IPS-18c (cell line): ENCODE measurements around the gene STIP1.

Experiments
- H3K4me3 ChIP-seq: 2 replicates; pipeline ENCODE4 v1.7.0; 2013; ENCODE audit warnings: low read depth, mild to moderate bottlenecking, low read length, moderate library complexity; ENCODE audit not compliant: insufficient read depth
- H3K9me3 ChIP-seq: one replicate; pipeline ENCODE4 v1.6.1; 2013; ENCODE audit warnings: mild to moderate bottlenecking, low read length, moderate library complexity; ENCODE audit not compliant: control insufficient read depth, insufficient read depth

The STIP1 gene

DNA sequence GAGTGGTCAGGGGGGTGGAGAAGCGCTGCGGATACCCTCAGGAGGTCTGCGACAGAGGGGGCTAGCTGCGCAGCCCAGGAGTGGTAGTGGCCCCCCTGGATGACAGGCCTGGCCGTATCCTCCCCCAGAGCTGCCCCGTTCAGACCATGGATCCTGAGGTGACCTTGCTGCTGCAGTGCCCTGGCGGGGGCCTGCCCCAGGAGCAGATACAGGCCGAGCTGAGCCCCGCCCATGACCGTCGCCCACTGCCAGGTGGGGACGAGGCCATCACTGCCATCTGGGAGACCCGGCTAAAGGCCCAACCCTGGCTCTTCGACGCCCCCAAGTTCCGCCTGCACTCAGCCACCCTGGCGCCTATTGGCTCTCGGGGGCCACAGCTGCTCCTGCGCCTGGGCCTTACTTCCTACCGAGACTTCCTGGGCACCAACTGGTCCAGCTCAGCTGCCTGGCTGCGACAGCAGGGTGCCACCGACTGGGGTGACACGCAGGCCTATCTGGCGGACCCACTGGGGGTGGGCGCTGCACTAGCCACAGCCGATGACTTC lies 40.6 kb downstream of the STIP1 start:
- peak overlapping the region; percentile 93 for H3K4me3 ChIP-seq
- peaks cover 5% of the 10 kb centered on the region for H3K9me3 ChIP-seq

DNA sequence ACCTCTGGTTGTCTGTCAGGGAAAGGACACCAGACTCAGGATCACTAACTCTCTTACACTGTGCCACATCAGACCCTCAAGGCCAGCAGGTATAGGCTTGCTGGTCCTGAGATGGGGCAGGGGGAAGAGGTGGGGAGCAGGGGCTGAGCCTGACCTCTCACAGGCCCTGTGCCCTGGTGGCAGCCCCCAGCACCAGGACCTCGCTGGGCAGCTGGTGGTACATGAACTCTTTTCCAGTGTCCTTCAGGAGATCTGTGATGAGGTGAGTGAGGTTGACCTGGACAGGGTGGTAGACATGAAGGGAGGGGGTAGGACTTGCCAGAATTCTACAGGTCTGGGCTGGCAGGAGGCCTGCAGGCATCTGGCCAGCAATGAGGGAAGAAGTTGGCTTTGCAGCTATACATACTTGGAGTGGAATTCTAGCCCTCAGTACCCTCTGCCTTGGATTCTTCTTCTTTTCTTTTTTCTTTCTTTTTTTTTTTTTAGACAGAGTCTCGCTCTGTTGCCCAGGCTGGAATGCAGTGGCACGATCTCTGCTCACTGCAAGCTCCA lies 41.5 kb downstream of the STIP1 start:
- Histone ChIP-seq H3K4me3 (no peak overlapping the region; the same call in 1 of the 2 replicates), H3K9me3 (peaks cover 5% of the 10 kb centered on the region)

DNA sequence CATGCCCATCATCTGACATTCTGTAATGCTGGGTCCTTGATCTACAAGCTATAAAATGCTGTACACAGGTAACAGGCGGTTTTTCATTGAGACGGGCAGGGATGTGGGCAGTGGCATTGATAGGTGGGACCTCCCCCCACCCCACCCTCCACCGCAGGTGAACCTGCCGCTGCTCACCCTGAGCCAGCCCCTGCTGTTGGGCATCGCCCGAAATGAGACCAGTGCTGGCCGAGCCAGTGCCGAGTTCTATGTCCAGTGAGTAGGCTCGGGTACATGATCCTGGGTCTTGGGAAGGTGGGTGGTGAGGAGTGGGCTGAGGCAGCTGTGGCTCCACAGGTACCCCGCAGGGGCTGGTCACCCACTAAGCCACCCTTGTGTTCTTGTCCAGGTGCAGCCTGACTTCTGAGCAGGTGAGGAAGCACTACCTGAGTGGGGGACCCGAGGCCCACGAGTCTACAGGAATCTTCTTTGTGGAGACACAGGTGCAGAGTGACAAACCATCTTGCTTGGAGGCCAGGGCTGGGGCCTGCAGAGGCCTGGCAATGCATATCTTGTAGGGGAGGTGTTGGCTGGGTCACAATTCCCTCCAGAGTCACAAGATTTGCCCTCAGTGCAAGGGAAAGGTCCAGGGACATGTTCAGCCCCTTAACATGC lies 43.2 kb downstream of the STIP1 start:
- no peak overlapping the region for H3K4me3 ChIP-seq
- peaks cover 2% of the 10 kb centered on the region for H3K9me3 ChIP-seq

DNA sequence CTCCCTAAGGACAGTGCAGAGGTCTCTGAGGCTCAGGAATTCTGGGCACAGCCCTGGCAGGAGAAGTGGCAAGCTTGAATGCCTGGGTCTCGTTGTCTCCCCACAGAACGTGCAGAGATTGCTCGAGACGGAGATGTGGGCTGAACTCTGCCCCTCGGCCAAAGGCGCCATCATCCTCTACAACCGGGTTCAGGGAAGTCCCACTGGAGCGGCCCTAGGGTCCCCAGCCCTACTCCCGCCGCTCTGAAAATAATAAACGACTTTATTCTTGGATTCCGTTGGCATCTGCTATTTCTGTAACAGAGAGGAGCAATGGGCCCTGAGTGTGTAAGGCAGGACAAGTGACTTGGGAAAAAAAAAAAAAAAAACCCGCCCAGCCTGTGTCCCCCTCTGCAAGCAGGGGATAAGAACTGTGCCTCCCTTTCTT lies 43.8 kb downstream of the STIP1 start:
- peak overlapping the region; percentile 64 for H3K4me3 ChIP-seq
- H3K9me3 ChIP-seq: peaks cover 2% of the 10 kb centered on the region

DNA sequence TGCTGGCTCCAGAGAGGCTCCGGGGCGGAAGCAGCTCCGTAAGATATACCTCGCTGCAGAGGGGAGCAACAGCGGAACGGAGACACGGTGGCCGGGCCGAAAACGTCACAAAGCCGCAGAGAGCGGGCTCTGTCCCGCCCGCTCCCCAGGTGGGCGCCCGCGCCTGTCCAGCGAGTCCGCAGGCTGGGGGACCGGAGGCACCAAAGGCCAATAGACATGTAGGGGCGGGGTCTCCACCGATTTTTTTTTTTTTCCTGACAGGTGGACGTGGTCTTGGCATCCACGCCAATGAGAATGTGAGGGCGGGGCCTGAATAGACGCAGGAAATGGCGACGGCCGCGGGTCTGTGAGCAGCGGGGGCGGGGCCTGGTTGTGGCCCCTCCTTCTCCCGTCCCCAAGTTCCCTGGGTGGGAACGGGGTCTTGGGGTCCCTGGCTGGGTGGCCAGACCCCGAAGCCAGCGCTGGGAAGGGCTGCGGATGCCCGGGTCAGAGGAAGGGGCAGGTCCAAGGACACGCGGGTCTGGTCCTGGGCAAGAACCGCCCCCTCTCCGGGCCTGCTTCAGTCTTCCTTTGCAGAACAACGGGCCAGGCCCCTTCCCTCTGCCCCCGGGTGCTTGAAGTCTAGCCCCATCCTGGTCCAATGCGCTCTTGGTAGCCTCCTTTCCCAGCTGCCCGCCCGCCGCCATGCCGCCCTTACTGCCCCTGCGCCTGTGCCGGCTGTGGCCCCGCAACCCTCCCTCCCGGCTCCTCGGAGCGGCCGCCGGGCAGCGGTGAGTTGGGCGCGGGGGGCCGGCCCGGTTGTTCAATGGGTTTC lies 44.4 kb downstream of the STIP1 start, which contains the start of gene DNAJC4:
Gene DNAJC4 (plus strand): TSS at position 378 of the 814 bp plus-strand sequence. CDS start 307 bp downstream, at position 685.
- H3K4me3 ChIP-seq: peak within 1 kb of the TSS; percentile 64
- peaks cover 2% of the 10 kb centered on the region for H3K9me3 ChIP-seq

DNA sequence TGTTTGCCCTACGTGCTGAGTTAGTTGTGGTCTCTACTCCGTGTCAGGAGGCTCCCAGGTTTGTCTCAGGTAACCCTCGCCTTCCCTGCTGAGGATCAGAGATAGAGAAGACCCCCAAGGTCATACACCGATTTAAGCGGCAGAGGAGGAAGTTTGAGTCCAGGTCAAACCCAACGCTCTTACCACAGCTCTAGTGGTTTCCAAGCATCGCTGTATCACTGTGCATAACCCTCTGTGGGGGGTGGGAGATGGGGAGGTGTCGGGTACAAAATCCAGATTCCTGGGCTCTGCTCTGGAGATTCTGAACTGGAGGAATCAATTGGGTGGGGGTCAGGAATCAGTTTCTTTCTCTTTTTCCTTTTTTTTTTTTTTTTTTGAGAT lies 45.0 kb downstream of the STIP1 start:
- Histone ChIP-seq H3K4me3 (peak overlapping the region; percentile 64), H3K9me3 (peaks cover 2% of the 10 kb centered on the region)

DNA sequence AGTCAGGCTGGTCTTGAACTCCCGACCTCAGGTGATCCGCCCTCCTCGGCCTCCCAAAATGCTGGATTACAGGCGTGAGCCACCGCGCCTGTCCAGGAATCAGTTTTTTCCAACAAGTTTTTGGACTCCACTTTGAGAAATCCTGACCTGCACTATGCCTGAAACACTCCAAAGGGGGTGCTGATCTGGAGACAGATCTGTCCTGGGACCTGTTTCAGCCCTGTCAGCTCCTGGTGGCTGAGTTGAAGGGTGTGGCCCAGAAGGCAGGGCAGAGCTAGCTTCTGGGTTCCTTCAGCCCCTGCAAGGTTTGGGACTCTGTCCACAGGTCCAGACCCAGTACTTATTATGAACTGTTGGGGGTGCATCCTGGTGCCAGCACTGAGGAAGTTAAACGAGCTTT lies 45.6 kb downstream of the STIP1 start:
- Histone ChIP-seq H3K4me3 (no peak overlapping the region), H3K9me3 (peaks cover 2% of the 10 kb centered on the region)

DNA sequence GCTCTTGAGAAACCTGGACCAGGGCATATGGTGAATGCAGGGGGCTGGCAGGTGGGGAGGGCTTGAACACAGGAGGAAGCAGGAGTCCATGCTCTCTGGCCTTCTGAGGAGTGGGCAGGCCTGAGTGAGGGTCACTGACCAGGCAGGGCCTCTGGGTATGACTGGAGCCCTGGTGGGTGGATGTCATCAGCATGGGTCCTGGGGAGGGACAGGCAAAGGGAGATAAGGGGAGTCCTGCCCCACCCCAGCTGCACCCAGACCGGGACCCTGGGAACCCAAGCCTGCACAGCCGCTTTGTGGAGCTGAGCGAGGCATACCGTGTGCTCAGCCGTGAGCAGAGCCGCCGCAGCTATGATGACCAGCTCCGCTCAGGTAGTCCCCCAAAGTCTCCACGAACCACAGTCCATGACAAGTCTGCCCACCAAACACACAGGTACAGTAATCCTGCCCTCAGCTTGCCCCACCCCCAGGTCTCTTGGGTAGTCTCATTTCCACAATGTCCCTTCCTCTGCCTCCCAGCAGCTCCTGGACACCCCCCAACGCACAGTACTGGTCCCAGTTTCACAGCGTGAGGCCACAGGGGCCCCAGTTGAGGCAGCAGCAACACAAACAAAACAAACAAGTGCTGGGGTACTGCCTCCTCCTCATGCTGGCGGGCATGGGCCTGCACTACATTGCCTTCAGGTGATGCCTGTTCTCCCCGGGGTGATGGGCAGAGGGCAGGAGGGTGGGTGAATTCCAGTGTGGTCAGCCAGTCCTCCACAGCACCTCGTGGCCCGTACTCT lies 46.4 kb downstream of the STIP1 start:
- Histone ChIP-seq H3K9me3 (no peaks in the 10 kb centered on the region), H3K4me3 (no peak overlapping the region)

DNA sequence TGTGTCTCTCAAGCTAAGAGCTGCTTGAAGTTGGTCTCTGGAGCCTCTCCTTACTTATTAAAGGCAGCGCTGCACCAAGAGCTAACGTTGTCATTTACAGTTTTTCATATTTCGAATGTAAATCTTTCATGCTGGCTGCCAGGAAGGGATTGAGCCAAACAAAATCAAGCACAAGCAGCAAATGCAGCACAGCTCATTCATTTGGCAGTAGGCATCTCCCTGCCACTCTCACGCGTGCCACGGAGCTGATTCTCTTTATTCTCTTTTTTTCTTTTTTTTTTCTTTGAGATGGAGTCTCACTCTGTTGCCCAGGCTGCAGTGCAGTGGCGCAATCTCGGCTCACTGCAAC lies 47.0 kb downstream of the STIP1 start:
- H3K4me3 ChIP-seq: no peak overlapping the region
- no peaks in the 10 kb centered on the region for H3K9me3 ChIP-seq

DNA sequence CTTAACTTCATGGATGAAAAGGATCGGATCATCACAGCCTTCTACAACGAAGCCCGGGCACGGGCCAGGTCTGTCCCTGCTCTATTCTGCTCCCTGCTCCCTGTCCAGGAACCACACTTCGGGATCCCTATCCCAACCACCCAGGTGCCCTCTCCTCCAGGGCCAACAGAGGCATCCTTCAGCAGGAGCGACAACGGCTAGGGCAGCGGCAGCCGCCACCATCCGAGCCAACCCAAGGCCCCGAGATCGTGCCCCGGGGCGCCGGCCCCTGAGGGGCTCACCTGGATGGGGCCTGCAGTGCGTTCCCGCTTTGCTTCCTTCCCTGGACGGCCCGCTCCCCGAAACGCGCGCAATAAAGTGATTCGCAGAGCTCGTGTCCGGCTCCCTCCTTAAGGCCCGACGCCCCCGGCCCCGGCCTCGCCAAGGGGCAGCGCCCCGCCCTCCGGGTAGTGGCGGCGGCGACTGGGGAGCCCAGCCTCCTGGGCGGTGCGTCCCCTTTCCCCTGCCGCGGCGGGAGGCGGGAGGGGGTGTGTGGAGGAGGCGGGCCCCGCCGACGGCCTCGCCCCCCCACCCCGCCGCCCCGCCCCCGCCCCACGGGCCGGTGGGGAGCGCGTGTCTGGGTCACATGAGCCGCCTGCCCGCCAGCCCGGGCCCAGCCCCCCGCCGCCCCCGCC lies 48.1 kb downstream of the STIP1 start, which contains the start of gene VEGFB:
Gene VEGFB (plus strand): TSS at position 672 of the 674 bp plus-strand sequence. CDS start 250 bp downstream, outside the sequence.
- no peaks in the 10 kb centered on the region for H3K9me3 ChIP-seq
- H3K4me3 ChIP-seq: peak within 1 kb of the TSS; percentile 64

DNA sequence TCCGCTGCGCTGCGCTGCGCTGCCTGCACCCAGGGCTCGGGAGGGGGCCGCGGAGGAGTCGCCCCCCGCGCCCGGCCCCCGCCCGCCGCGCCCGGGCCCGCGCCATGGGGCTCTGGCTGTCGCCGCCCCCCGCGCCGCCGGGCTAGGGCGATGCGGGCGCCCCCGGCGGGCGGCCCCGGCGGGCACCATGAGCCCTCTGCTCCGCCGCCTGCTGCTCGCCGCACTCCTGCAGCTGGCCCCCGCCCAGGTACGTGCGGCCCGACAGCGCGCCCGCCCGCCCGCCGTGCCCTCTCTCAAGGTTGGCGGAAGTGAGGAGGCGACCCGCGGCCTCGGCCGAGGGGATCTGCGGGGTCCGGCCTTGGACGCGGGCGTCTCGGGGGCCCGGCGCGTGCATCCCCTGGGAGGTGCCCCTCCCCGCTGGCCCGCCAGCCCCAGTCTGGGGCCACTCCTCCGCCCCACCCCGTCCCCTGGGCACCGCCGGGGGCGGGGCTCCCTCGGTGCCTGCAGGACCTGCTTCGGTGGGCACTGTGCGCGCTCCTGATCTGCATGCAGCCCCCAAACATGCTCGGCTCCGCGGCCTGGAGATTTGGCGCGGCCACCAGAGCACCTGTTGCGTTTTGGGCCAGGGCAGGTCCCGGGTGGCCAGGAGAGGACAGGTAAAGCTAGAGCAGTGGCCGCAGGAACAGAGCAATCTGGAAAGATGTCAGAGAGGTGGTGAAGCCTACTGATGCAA lies 48.8 kb downstream of the STIP1 start:
- H3K9me3 ChIP-seq: no peaks in the 10 kb centered on the region
- H3K4me3 ChIP-seq: peak overlapping the region; percentile 64

DNA sequence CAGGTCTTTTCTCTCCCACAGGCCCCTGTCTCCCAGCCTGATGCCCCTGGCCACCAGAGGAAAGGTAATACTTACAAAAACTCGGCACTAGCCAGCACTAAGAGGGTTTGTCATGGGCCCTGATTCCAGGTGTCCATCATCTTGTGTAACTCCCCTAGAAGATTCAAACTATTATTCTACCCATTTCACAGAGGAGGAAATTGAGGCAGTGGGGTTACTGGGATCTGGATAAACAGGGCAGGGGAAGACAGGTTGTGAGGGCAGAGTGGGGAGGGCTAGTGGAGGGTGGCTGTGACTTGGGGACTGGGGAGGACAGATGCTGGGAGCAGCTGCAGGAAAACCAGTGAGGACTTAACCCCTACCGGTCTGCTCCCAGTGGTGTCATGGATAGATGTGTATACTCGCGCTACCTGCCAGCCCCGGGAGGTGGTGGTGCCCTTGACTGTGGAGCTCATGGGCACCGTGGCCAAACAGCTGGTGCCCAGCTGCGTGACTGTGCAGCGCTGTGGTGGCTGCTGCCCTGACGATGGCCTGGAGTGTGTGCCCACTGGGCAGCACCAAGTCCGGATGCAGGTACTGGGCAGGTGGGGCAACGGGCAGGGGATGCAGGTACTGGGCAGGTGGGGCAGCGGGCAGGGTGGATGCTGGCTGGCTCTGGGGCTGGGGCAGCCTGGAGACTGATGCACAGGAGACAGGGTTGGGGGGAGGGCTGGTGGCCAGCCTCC lies 49.6 kb downstream of the STIP1 start:
- H3K4me3 ChIP-seq: peak overlapping the region; percentile 64
- H3K9me3 ChIP-seq: no peaks in the 10 kb centered on the region

DNA sequence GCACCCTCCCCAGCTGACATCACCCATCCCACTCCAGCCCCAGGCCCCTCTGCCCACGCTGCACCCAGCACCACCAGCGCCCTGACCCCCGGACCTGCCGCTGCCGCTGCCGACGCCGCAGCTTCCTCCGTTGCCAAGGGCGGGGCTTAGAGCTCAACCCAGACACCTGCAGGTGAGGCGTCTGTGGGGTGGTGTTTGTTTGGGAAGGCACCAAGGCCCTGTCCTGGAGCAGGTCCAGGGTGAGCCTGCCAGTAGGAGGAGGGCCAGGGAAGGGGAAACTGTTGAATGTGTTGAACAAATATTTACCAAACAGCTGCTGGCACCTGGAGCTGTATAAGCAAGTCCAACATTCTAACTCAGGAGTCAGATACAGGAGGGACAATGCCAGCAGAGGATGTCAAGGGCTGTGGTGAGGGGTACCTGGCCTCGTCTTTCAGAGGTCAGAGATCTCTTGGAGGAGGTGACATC lies 51.5 kb downstream of the STIP1 start:
- no peaks in the 10 kb centered on the region for H3K9me3 ChIP-seq
- no peak overlapping the region for H3K4me3 ChIP-seq

DNA sequence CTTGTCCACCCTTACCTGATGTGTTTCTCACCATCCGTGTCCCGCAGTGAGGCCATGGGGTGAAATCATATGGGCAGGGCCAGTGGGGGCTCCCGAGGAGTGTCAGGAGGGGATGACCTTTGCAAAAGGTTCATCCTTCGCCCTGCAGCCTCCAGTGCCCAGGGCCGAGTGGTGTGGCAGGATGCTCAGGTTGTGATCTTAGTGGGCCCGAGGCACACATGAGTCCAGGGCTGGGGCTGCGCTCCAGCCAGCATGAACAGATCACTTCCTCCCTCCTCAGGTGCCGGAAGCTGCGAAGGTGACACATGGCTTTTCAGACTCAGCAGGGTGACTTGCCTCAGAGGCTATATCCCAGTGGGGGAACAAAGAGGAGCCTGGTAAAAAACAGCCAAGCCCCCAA lies 52.1 kb downstream of the STIP1 start:
- H3K9me3 ChIP-seq: no peaks in the 10 kb centered on the region
- H3K4me3 ChIP-seq: no peak overlapping the region

DNA sequence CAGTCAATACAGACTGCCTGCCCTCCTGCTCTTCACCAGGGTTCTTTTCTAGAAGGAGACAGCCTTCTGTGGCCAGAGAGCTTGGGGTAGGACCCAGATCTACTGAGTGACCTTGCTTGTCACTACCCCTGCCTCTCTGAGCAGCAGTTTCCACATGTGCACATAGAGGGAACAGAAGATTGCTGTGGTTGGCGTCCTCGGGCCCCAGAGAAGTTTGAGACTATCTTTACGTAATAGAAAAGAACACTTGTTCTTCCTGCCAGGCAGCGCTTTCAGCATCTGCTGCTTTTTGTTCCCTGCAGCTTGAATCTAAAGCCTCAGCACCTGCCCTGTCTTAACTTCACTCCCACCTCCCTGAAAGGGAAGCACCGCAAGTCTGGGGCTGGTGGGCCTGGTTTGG lies 53.0 kb downstream of the STIP1 start:
- H3K9me3 ChIP-seq: no peaks in the 10 kb centered on the region
- no peak overlapping the region for H3K4me3 ChIP-seq
